Astrocyte (in vitro differentiated cells and primary cell): ENCODE data around the gene USP3. TPM values are rescaled to one million over a fixed set of nuclear protein-coding genes. Genes with fewer than 3 reads are reported as not detected.

Experiments
- DNase-seq: peaks from one replicate; pipeline ENCODE4 v3.0.0-alpha.2; 2010; ENCODE audit warnings: low read depth
- FAIRE-seq: peaks from 2 replicates; lab custom pipeline; 2011; peaks lifted over from hg19 to GRCh38; lab: Jason Lieb, UNC
- H2AFZ ChIP-seq: 2 replicates; pipeline ENCODE4 v1.6.0; 2012; ENCODE audit warnings: low read depth, low read length, inconsistent platforms
- H3K27ac ChIP-seq: 2 replicates; pipeline ENCODE4 v1.5.1; 2011; ENCODE audit warnings: low read depth, low read length, inconsistent platforms
- H3K27me3 ChIP-seq: 2 replicates; pipeline ENCODE4 v1.6.0; 2011; ENCODE audit warnings: low read length, inconsistent platforms; ENCODE audit not compliant: insufficient read depth
- H3K36me3 ChIP-seq: 2 replicates; pipeline ENCODE4 v1.5.1; 2011; ENCODE audit warnings: low read length, inconsistent platforms; ENCODE audit not compliant: insufficient read depth
- H3K4me1 ChIP-seq: 2 replicates; pipeline ENCODE4 v1.5.1; 2011; ENCODE audit warnings: low read length, inconsistent platforms; ENCODE audit not compliant: insufficient read depth
- H3K4me2 ChIP-seq: 2 replicates; pipeline ENCODE4 v1.6.0; 2012; ENCODE audit warnings: low read length, inconsistent platforms
- H3K4me3 ChIP-seq: 2 replicates; pipeline ENCODE4 v1.5.1; 2011; ENCODE audit warnings: low read depth, mild to moderate bottlenecking, low read length, inconsistent platforms; ENCODE audit not compliant: insufficient read depth
- H3K79me2 ChIP-seq: 2 replicates; pipeline ENCODE4 v1.6.0; 2012; ENCODE audit warnings: mild to moderate bottlenecking, low read length, inconsistent platforms; ENCODE audit not compliant: insufficient read depth
- H3K9ac ChIP-seq: 2 replicates; pipeline ENCODE4 v1.6.0; 2012; ENCODE audit warnings: mild to moderate bottlenecking, low read length, inconsistent platforms
- H3K9me3 ChIP-seq: 2 replicates; pipeline ENCODE4 v1.5.1; 2012; ENCODE audit warnings: low read depth, mild to moderate bottlenecking, low read length, inconsistent platforms; ENCODE audit not compliant: insufficient read depth
- H4K20me1 ChIP-seq: 2 replicates; pipeline ENCODE4 v1.6.0; 2012; ENCODE audit warnings: low read length, inconsistent platforms; ENCODE audit not compliant: insufficient read depth
- H3K27ac Mint-ChIP-seq: one replicate; pipeline ENCODE4 v1.8.0; 2021; ENCODE audit warnings: mild to moderate bottlenecking, mixed read lengths; ENCODE audit not compliant: unreplicated experiment
- H3K27me3 Mint-ChIP-seq: one replicate; pipeline ENCODE4 v1.8.0; 2021; ENCODE audit warnings: low read depth, mixed read lengths; ENCODE audit not compliant: unreplicated experiment
- H3K36me3 Mint-ChIP-seq: one replicate; pipeline ENCODE4 v1.8.0; 2021; ENCODE audit warnings: low read depth, mixed read lengths; ENCODE audit not compliant: unreplicated experiment
- H3K4me1 Mint-ChIP-seq: one replicate; pipeline ENCODE4 v1.8.0; 2021; ENCODE audit warnings: low read depth, mixed read lengths; ENCODE audit not compliant: unreplicated experiment
- H3K4me3 Mint-ChIP-seq: one replicate; pipeline ENCODE4 v1.8.0; 2021; ENCODE audit warnings: mild to moderate bottlenecking, moderate library complexity, mixed read lengths; ENCODE audit not compliant: unreplicated experiment
- H3K9me3 Mint-ChIP-seq: one replicate; pipeline ENCODE4 v1.8.0; 2021; ENCODE audit warnings: mild to moderate bottlenecking, mixed read lengths; ENCODE audit not compliant: unreplicated experiment
- EZH2 ChIP-seq: IDR thresholded peaks from 2 replicates; pipeline ENCODE4 v1.6.1; 2012; ENCODE audit warnings: mild to moderate bottlenecking, low read length, inconsistent platforms; ENCODE audit not compliant: insufficient read depth
- total RNA-seq: library from RNA; stranded (reverse); gene quantifications from 2 replicates; pipeline ENCODE4 v1.2.1, GENCODE V29; 2021
- TF ChIP-seq, protein P1 (sequence below): IDR thresholded peaks from 2 replicates; pipeline ENCODE4 v1.5.1; 2011; ENCODE audit warnings: low read depth, mild to moderate bottlenecking, inconsistent platforms, low read length, moderate library complexity; ENCODE audit not compliant: insufficient read depth

USP3 gene
- total RNA-seq, 1 donor from 2014 or later: 38.1 TPM

GRCh38 chr15:63483521-63484371 lies 20.6 kb upstream of the USP3 start:
- Histone ChIP-seq H3K79me2 (no peaks in the 10 kb centered on the region), H3K4me3 (no peak overlapping the region), H3K4me2 (peak overlapping the region; percentile 39), H3K9ac (no peak overlapping the region), H3K9me3 (no peaks in the 10 kb centered on the region), H3K27me3 (peaks cover 2% of the 10 kb centered on the region), H3K27ac (no peak overlapping the region), H3K36me3 (no peaks in the 10 kb centered on the region), H4K20me1 (no peaks in the 10 kb centered on the region), H2AFZ (no peak overlapping the region), H3K4me1 (peaks cover 26% of the 10 kb centered on the region)
- no peaks in the 10 kb centered on the region for H3K9me3 Mint-ChIP-seq
- peaks cover 2% of the 10 kb centered on the region for H3K27me3 Mint-ChIP-seq
- no peaks in the 10 kb centered on the region for H3K36me3 Mint-ChIP-seq
- H3K4me1 Mint-ChIP-seq: peaks cover 30% of the 10 kb centered on the region
- no peak for DNase-seq
- TF ChIP-seq, protein P1, sequence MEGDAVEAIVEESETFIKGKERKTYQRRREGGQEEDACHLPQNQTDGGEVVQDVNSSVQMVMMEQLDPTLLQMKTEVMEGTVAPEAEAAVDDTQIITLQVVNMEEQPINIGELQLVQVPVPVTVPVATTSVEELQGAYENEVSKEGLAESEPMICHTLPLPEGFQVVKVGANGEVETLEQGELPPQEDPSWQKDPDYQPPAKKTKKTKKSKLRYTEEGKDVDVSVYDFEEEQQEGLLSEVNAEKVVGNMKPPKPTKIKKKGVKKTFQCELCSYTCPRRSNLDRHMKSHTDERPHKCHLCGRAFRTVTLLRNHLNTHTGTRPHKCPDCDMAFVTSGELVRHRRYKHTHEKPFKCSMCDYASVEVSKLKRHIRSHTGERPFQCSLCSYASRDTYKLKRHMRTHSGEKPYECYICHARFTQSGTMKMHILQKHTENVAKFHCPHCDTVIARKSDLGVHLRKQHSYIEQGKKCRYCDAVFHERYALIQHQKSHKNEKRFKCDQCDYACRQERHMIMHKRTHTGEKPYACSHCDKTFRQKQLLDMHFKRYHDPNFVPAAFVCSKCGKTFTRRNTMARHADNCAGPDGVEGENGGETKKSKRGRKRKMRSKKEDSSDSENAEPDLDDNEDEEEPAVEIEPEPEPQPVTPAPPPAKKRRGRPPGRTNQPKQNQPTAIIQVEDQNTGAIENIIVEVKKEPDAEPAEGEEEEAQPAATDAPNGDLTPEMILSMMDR: no peak
- TF ChIP-seq EZH2: no peak
- H3K27ac Mint-ChIP-seq: no peak overlapping the region
- H3K4me3 Mint-ChIP-seq: no peak overlapping the region
- FAIRE-seq: no peak

DNA sequence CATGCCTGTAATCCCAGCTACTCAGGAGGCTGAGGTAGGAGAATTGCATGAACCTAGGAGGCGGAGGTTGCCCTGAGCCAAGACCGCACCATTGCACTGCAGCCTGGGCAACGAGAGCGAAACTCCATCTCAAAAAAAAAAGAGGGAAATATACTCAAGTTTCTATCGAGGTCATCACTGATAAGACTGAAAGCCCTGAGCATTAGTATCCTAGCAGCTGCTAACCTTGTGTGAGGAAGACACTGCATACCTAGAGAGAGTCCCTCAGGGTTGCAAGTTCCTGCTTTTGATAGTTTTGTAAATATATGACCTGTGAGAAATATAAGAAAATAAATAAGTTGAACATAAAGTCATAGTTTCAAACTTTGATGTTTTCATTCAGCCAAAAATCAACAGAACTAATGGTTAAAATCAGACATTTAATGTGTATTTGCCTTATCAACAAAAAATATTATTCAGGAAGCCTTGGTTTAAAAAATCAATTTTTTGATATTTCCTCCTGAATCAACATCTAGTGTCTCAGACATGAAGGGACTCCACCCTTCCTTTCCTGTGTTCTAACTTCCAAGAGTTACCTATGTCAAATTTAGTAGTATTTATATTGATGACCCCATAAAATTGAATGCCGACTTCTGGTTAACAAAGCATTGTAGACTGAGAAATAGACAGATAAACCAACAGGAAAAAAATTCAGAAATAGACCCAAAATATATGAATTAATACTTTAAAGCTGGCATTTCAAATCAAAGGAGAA lies 19.8 kb upstream of the USP3 start:
- no peak for FAIRE-seq
- no peak overlapping the region for H2AFZ ChIP-seq
- H3K4me3 ChIP-seq: no peak overlapping the region
- H3K27me3 Mint-ChIP-seq: peaks cover 2% of the 10 kb centered on the region
- H3K79me2 ChIP-seq: no peaks in the 10 kb centered on the region
- no peaks in the 10 kb centered on the region for H3K9me3 Mint-ChIP-seq
- no peaks in the 10 kb centered on the region for H3K36me3 Mint-ChIP-seq
- peaks cover 20% of the 10 kb centered on the region for H3K4me1 ChIP-seq
- H3K27ac ChIP-seq: no peak overlapping the region
- H3K9ac ChIP-seq: no peak overlapping the region
- no peak overlapping the region for H3K4me2 ChIP-seq
- H3K27ac Mint-ChIP-seq: no peak overlapping the region
- TF ChIP-seq, protein P1: no peak
- TF ChIP-seq EZH2: no peak
- no peak for DNase-seq
- no peaks in the 10 kb centered on the region for H3K36me3 ChIP-seq
- H3K9me3 ChIP-seq: no peaks in the 10 kb centered on the region
- H3K4me3 Mint-ChIP-seq: no peak overlapping the region
- no peaks in the 10 kb centered on the region for H4K20me1 ChIP-seq
- peaks cover 2% of the 10 kb centered on the region for H3K27me3 ChIP-seq
- H3K4me1 Mint-ChIP-seq: peaks cover 22% of the 10 kb centered on the region
